HUES64 (cell line): Measurements from ENCODE around the gene VCAN.

Experiments used
- H3K27ac ChIP-seq: 2 replicates; pipeline ENCODE4 v1.7.0; 2013; ENCODE audit warnings: low read depth, low read length, inconsistent platforms
- H3K27me3 ChIP-seq: 2 replicates; pipeline ENCODE4 v1.6.1; 2013; ENCODE audit warnings: mild to moderate bottlenecking, low read length; ENCODE audit not compliant: insufficient read depth
- H3K36me3 ChIP-seq: 2 replicates; pipeline ENCODE4 v1.6.1; 2013; ENCODE audit warnings: mild to moderate bottlenecking, low read length; ENCODE audit not compliant: insufficient read depth
- H3K4me1 ChIP-seq: 2 replicates; pipeline ENCODE4 v1.6.1; 2013; ENCODE audit warnings: mild to moderate bottlenecking, low read length, moderate library complexity; ENCODE audit not compliant: insufficient read depth
- H3K4me3 ChIP-seq: 2 replicates; pipeline ENCODE4 v1.5.1; 2013; ENCODE audit warnings: mild to moderate bottlenecking, low read length, moderate library complexity
- H3K9ac ChIP-seq: 2 replicates; pipeline ENCODE4 v1.6.1; 2013; ENCODE audit warnings: mild to moderate bottlenecking, low read depth, low read length
- H3K9me3 ChIP-seq: 2 replicates; pipeline ENCODE4 v1.6.1; 2013; ENCODE audit warnings: low read depth, low read length; ENCODE audit not compliant: insufficient read depth
- WGBS: fragments of 150-250, 120-280 bp; methylation state at CpG from one replicate; pipeline ENCODE4 v1.1.7; 2013; ENCODE audit warnings: missing lambda C conversion rate; 5-methylcytosine and 5-hydroxymethylcytosine counted together

Gene VCAN

GRCh38 chr5:83539463-83539790 is 67.9 kb downstream of the VCAN start:
- Histone ChIP-seq H3K9me3 (no peaks in the 10 kb centered on the region), H3K27me3 (no peaks in the 10 kb centered on the region), H3K4me3 (no peak overlapping the region), H3K36me3 (peaks cover 91% of the 10 kb centered on the region), H3K9ac (no peak overlapping the region), H3K4me1 (no peaks in the 10 kb centered on the region), H3K27ac (no peak overlapping the region)
- WGBS = 100% methylated on average over 1 of the region's 1 CpG

- no peak overlapping the region for H3K27ac ChIP-seq
- H3K9me3 ChIP-seq = no peaks in the 10 kb centered on the region
- H3K4me1 ChIP-seq = no peaks in the 10 kb centered on the region
- no peak overlapping the region for H3K9ac ChIP-seq
- H3K4me3 ChIP-seq = no peak overlapping the region
- no peaks in the 10 kb centered on the region for H3K27me3 ChIP-seq
- WGBS = 95% methylated on average over 2 of the region's 2 CpGs
- peaks cover 91% of the 10 kb centered on the region for H3K36me3 ChIP-seq
These were observed 68.6 kb downstream of the VCAN start for GRCh38 chr5:83540105-83540504.

- Histone ChIP-seq H3K4me3 (no peak overlapping the region), H3K4me1 (no peaks in the 10 kb centered on the region), H3K27ac (no peak overlapping the region), H3K9ac (no peak overlapping the region), H3K36me3 (peaks cover 96% of the 10 kb centered on the region), H3K27me3 (no peaks in the 10 kb centered on the region), H3K9me3 (no peaks in the 10 kb centered on the region)
- WGBS = 97% methylated on average over 3 of the region's 3 CpGs
These were observed 69.2 kb downstream of the VCAN start for GRCh38 chr5:83540783-83541182.

- H3K27me3 ChIP-seq = no peaks in the 10 kb centered on the region
- no peaks in the 10 kb centered on the region for H3K4me1 ChIP-seq
- H3K27ac ChIP-seq = no peak overlapping the region
- H3K4me3 ChIP-seq = no peak overlapping the region
- no peaks in the 10 kb centered on the region for H3K9me3 ChIP-seq
- WGBS = 100% methylated on average over 1 of the region's 1 CpG
- peaks cover 98% of the 10 kb centered on the region for H3K36me3 ChIP-seq
- no peak overlapping the region for H3K9ac ChIP-seq
These were observed 71.3 kb downstream of the VCAN start for GRCh38 chr5:83542839-83543238.

- H3K27me3 ChIP-seq = no peaks in the 10 kb centered on the region
- H3K4me3 ChIP-seq = no peak overlapping the region
- H3K9ac ChIP-seq = no peak overlapping the region
- H3K27ac ChIP-seq = no peak overlapping the region
- H3K36me3 ChIP-seq = peaks cover 98% of the 10 kb centered on the region
- H3K9me3 ChIP-seq = no peaks in the 10 kb centered on the region
- H3K4me1 ChIP-seq = no peaks in the 10 kb centered on the region
- 98% methylated on average over 6 of the region's 6 CpGs for WGBS
These were observed 72.4 kb downstream of the VCAN start for GRCh38 chr5:83543898-83544297.

- Histone ChIP-seq H3K4me1 (no peaks in the 10 kb centered on the region), H3K4me3 (no peak overlapping the region), H3K27me3 (no peaks in the 10 kb centered on the region), H3K9me3 (no peaks in the 10 kb centered on the region), H3K36me3 (peaks cover 94% of the 10 kb centered on the region), H3K9ac (no peak overlapping the region), H3K27ac (no peak overlapping the region)
- 94% methylated on average over 1 of the region's 1 CpG for WGBS
These were observed 75.6 kb downstream of the VCAN start for GRCh38 chr5:83547161-83547560.

GRCh38 chr5:83547889-83548288 is 76.3 kb downstream of the VCAN start:
- Histone ChIP-seq H3K4me3 (no peak overlapping the region), H3K4me1 (no peaks in the 10 kb centered on the region), H3K36me3 (peaks cover 94% of the 10 kb centered on the region), H3K27ac (no peak overlapping the region), H3K9ac (no peak overlapping the region), H3K9me3 (no peaks in the 10 kb centered on the region), H3K27me3 (no peaks in the 10 kb centered on the region)
- 99% methylated on average over 1 of the region's 1 CpG for WGBS

GRCh38 chr5:83548581-83548980 is 77.0 kb downstream of the VCAN start:
- Histone ChIP-seq H3K27ac (no peak overlapping the region), H3K9ac (no peak overlapping the region), H3K36me3 (peaks cover 94% of the 10 kb centered on the region), H3K4me1 (no peaks in the 10 kb centered on the region), H3K4me3 (no peak overlapping the region), H3K27me3 (no peaks in the 10 kb centered on the region), H3K9me3 (no peaks in the 10 kb centered on the region)
- WGBS = 96% methylated on average over 4 of the region's 4 CpGs

- Histone ChIP-seq H3K9ac (no peak overlapping the region), H3K27ac (no peak overlapping the region), H3K36me3 (peaks cover 94% of the 10 kb centered on the region), H3K4me1 (no peaks in the 10 kb centered on the region), H3K9me3 (no peaks in the 10 kb centered on the region), H3K4me3 (no peak overlapping the region), H3K27me3 (no peaks in the 10 kb centered on the region)
- 95% methylated on average over 2 of the region's 2 CpGs for WGBS
These were observed 77.5 kb downstream of the VCAN start for GRCh38 chr5:83549076-83549475.

GRCh38 chr5:83549674-83550073 is 78.1 kb downstream of the VCAN start:
- WGBS = 94% methylated on average over 5 of the region's 5 CpGs
- H3K36me3 ChIP-seq = peaks cover 94% of the 10 kb centered on the region
- H3K27ac ChIP-seq = no peak overlapping the region
- H3K4me3 ChIP-seq = no peak overlapping the region
- no peaks in the 10 kb centered on the region for H3K27me3 ChIP-seq
- H3K9ac ChIP-seq = no peak overlapping the region
- H3K9me3 ChIP-seq = no peaks in the 10 kb centered on the region
- H3K4me1 ChIP-seq = no peaks in the 10 kb centered on the region

- Histone ChIP-seq H3K4me3 (no peak overlapping the region), H3K27me3 (no peaks in the 10 kb centered on the region), H3K4me1 (no peaks in the 10 kb centered on the region), H3K27ac (no peak overlapping the region), H3K36me3 (peaks cover 94% of the 10 kb centered on the region), H3K9ac (no peak overlapping the region), H3K9me3 (no peaks in the 10 kb centered on the region)
- WGBS = 89% methylated on average over 1 of the region's 1 CpG
These were observed 80.3 kb downstream of the VCAN start for GRCh38 chr5:83551821-83552220.

- Histone ChIP-seq H3K4me1 (no peaks in the 10 kb centered on the region), H3K9ac (no peak overlapping the region), H3K27ac (no peak overlapping the region), H3K9me3 (no peaks in the 10 kb centered on the region), H3K36me3 (peaks cover 94% of the 10 kb centered on the region), H3K27me3 (no peaks in the 10 kb centered on the region), H3K4me3 (no peak overlapping the region)
These were observed 80.7 kb downstream of the VCAN start for GRCh38 chr5:83552275-83552674.
